Sigmoid colon (tissue), 7 donors: Measurements from ENCODE around the gene NRXN3. TPM values are rescaled to one million over a fixed set of nuclear protein-coding genes. Genes with fewer than 3 reads are reported as not detected.

ENCODE experiments used
- DNase-seq: peaks from one replicate; pipeline ENCODE4 v3.0.0-alpha.2; 2019
- H3K27ac ChIP-seq, 4 donors: fragments of 200-600 bp; sonication (generic); one replicate each; pipeline ENCODE4 v1.5.1; 2016 to 2019; ENCODE audit warnings: mild to moderate bottlenecking in 1 of 4
- H3K27me3 ChIP-seq, 3 donors: fragments of 200-600 bp; sonication (generic); one replicate each; pipeline ENCODE4 v1.5.1; 2019; ENCODE audit warnings: mild to moderate bottlenecking in 1 of 3
- H3K36me3 ChIP-seq, 4 donors: fragments of 200-600 bp; sonication (generic); one replicate each; pipeline ENCODE4 v1.5.1; 2016 to 2019
- H3K4me1 ChIP-seq, 4 donors: fragments of 200-600 bp; sonication (generic); one replicate each; pipeline ENCODE4 v1.5.1; 2017 to 2019
- H3K4me3 ChIP-seq, 4 donors: fragments of 200-600 bp; sonication (generic); one replicate each; pipeline ENCODE4 v1.5.1; 2017 to 2019; ENCODE audit warnings: mild to moderate bottlenecking in 2 of 4, moderate library complexity in 1 of 4
- H3K9me3 ChIP-seq, 4 donors: fragments of 200-600 bp in 3 of 4; sonication (generic) in 3 of 4; one replicate each; pipeline versions ENCODE4 v1.5.1 to v1.6.1; 2013 to 2019
- EP300 ChIP-seq, 4 donors: sonication (generic); formaldehyde crosslinking; IDR thresholded peaks; one replicate each; pipeline ENCODE4 v1.6.1; 2017; ENCODE audit warnings: antibody characterized with exemption in 4 of 4
- POLR2A ChIP-seq, 2 donors: fragments of 450-650 bp; IDR thresholded peaks; one replicate each; pipeline ENCODE4 v1.6.1; 2016; ENCODE audit warnings: antibody characterized with exemption in 2 of 2, mild to moderate bottlenecking in 2 of 2, moderate library complexity in 2 of 2
- POLR2AphosphoS5 ChIP-seq, 4 donors: sonication (generic); formaldehyde crosslinking; IDR thresholded peaks; one replicate each; pipeline ENCODE4 v1.6.1; 2017; ENCODE audit warnings: antibody characterized with exemption in 4 of 4
- WGBS, 2 donors: extraction: QIAGEN DNeasy Blood & Tissue Kit; methylation state at CpG; one replicate each; pipeline ENCODE4 v1.1.7; 2013; 5-methylcytosine and 5-hydroxymethylcytosine counted together
- intact Hi-C: fragments of 100-400 bp; cut with DNase I; formaldehyde crosslinking; loops from one replicate; pipeline ENCODE4 v1.15.1; 2023
- polyA plus RNA-seq, 3 donors: library from polyadenylated mRNA; stranded (reverse); fragments of 200-250 nt; gene quantifications; one replicate each; pipeline ENCODE4 v1.2.3, GENCODE V29; 2013
- total RNA-seq, 4 donors: library from RNA; depleted of rRNA; stranded (reverse); fragments of >200 nt; gene quantifications; one replicate each; pipeline ENCODE4 v1.1.0, GENCODE V29; 2016
- TF ChIP-seq, protein P1 (sequence below), 4 experiments: fragments of 450-650 bp in 3 of 4; fragments of 200-600 bp in 1 of 4; IDR thresholded peaks; one replicate each; pipeline ENCODE4 v1.5.1; 2016 to 2019; ENCODE audit warnings: antibody characterized with exemption in 4 of 4, mild to moderate bottlenecking in 3 of 4, moderate library complexity in 2 of 4
- donor health status: healthy with polysubstance abuse.
- donor health status: Bipolar disorder and iron deficiency.
- donor health status: healthy.

Gene NRXN3
- total and polyA plus RNA-seq, 7 donors = 0.23 to 46.3 (median 23.2) TPM

DNA sequence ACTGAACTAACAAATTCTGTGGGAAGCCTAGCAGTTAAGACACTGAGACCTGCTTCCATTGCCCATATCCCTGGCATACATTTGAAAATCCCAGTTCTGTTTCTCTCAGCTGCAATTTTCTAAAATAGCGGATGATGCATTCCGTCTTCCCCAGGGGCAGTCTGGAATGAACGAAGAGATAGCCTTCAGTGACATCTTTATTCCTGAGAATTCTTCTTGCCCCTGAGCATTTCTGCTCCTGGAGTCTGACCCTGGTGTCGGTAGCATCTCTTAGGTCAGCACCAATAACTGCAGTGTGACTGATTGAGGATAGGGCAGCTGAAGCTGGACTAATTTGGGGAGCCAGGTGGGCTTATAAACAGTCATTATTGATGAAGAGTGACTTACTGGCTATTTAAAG lies 1488.6 kb downstream of the NRXN3 start:
- peaks cover 0 to under 1% (median 0%) of the 10 kb centered on the region in 4 donors for H3K9me3 ChIP-seq
- H3K27me3 ChIP-seq = no peaks in the 10 kb centered on the region
- no peaks in the 10 kb centered on the region for H3K4me1 ChIP-seq
- no peak for DNase-seq
- TF ChIP-seq, protein P1, sequence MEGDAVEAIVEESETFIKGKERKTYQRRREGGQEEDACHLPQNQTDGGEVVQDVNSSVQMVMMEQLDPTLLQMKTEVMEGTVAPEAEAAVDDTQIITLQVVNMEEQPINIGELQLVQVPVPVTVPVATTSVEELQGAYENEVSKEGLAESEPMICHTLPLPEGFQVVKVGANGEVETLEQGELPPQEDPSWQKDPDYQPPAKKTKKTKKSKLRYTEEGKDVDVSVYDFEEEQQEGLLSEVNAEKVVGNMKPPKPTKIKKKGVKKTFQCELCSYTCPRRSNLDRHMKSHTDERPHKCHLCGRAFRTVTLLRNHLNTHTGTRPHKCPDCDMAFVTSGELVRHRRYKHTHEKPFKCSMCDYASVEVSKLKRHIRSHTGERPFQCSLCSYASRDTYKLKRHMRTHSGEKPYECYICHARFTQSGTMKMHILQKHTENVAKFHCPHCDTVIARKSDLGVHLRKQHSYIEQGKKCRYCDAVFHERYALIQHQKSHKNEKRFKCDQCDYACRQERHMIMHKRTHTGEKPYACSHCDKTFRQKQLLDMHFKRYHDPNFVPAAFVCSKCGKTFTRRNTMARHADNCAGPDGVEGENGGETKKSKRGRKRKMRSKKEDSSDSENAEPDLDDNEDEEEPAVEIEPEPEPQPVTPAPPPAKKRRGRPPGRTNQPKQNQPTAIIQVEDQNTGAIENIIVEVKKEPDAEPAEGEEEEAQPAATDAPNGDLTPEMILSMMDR (IDR thresholded peaks at IDR 0.05) = no peak
- TF ChIP-seq POLR2A (IDR thresholded peaks at IDR 0.05) (no peak), POLR2AphosphoS5 (IDR thresholded peaks at IDR 0.05) (no peak), EP300 (IDR thresholded peaks at IDR 0.05) (no peak)
- WGBS, 2 donors = 85 to 88% methylated on average over 4 of the region's 4 CpGs
- H3K36me3 ChIP-seq = peaks cover 0 to 2% (median 0%) of the 10 kb centered on the region in 4 donors
- intact Hi-C loops = no loop called here
- H3K27ac ChIP-seq = no peak overlapping the region
- H3K4me3 ChIP-seq = no peak overlapping the region

DNA sequence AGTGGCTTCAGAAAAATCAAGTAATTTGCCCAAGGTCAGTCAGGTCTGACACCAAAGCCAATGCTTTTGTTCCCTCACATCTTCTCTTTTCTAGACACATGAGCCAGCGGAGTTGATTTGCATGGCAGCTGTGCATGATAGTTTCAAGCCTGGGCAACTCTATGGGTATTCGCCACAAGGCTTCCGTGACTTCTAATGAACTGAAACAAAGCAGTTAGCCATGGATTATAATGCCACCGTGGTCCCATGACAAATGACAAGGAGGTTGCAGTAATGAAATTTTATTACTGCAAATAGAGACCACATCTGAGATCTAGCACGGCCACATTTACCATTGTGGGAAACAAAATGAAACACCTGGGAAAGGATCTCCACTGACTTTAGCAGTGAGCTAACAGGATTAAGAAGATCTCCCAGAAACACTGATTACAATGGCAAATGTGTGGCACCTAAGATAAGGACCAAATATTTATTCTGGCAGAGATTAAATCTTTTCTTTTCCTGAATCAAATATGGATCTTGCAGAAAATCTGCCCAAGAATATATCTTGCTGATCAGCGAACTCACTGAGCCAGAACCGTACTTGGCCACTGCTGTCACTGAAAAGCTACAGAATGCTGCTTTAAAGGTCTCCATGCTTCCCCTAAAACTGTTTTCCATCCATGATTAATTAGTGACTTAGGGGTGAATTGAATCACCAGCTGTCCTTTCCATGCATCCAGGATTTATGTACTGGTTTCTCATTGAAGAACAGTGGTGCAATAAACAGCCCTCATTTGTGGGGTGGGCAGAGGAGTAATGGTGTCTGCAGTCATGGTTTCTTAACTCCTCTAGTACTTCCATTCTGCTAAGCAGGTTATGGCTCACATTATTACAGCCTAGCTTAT lies 1490.1 kb downstream of the NRXN3 start:
- TF ChIP-seq, protein P1 (IDR thresholded peaks at IDR 0.05) = no peak
- TF ChIP-seq POLR2AphosphoS5 (IDR thresholded peaks at IDR 0.05) = no peak
- TF ChIP-seq POLR2A (IDR thresholded peaks at IDR 0.05) = no peak
- TF ChIP-seq EP300 (IDR thresholded peaks at IDR 0.05) = no peak
- Histone ChIP-seq H3K27ac (no peak overlapping the region), H3K9me3 (no peaks in the 10 kb centered on the region), H3K4me3 (no peak overlapping the region), H3K4me1 (no peaks in the 10 kb centered on the region), H3K36me3 (peaks cover 0 to 7% (median 1%) of the 10 kb centered on the region in 4 donors), H3K27me3 (no peaks in the 10 kb centered on the region)
- intact Hi-C loops = no loop called here
- no peak for DNase-seq
- WGBS, 2 donors = 80 to 82% methylated on average over 7 of the region's 7 CpGs

DNA sequence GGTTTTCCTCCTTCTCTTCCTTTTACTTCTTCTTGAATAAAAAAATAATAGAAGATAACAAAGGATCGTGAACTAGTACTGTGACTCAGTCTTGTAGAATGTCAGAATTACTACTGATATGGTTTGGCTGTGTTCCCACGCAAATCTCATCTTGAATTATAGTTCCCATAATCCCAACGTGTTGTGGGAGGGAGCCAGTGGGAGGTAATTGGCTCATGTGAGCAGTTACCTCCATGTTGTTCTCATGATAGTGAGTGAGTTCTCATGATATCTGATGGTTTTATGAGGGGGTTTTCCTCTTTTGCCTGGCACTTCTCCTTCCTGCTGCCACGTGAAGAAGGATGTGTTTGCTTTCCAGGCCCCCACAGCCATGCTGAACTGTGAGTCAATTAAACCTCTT lies 1491.6 kb downstream of the NRXN3 start:
- WGBS, 2 donors = 15 to 43% methylated on average over 4 of the region's 4 CpGs
- TF ChIP-seq POLR2AphosphoS5 (IDR thresholded peaks at IDR 0.05) = no peak
- TF ChIP-seq POLR2A (IDR thresholded peaks at IDR 0.05) = no peak
- TF ChIP-seq, protein P1 (IDR thresholded peaks at IDR 0.05) = no peak
- TF ChIP-seq EP300 (IDR thresholded peaks at IDR 0.05) = no peak
- H3K4me1 ChIP-seq = no peaks in the 10 kb centered on the region
- peaks cover 0 to 7% (median 1%) of the 10 kb centered on the region in 4 donors for H3K36me3 ChIP-seq
- H3K9me3 ChIP-seq = no peaks in the 10 kb centered on the region
- no peaks in the 10 kb centered on the region for H3K27me3 ChIP-seq
- no peak overlapping the region for H3K4me3 ChIP-seq
- no peak for DNase-seq
- intact Hi-C loops = no loop called here
- no peak overlapping the region for H3K27ac ChIP-seq

DNA sequence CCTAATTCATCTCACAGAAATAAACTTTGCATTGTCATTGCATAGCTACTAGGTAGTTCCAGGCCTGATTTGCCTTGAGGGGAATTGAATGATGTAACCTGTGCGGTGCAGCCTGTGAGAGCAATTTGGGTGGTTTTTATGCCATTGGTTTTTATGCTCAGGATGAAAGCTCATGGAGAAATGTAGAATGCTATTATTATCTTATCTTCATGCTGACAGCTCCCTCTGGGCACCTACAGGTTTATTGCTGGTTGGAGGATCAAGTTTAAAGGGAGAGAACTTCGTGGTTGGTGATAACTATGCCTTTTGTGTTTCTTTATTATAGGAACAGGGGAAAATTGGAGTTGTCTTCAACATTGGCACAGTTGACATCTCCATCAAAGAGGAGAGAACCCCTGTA lies 1493.3 kb downstream of the NRXN3 start:
- whole genome bisulfite sequencing, 2 donors = 68 to 72% methylated on average over 2 of the region's 2 CpGs
- Histone ChIP-seq H3K9me3 (no peaks in the 10 kb centered on the region), H3K27me3 (no peaks in the 10 kb centered on the region), H3K27ac (no peak overlapping the region), H3K36me3 (peaks cover 0 to 7% (median 1%) of the 10 kb centered on the region in 4 donors), H3K4me1 (peaks cover 0 to 2% (median 0%) of the 10 kb centered on the region in 4 donors), H3K4me3 (no peak overlapping the region)
- intact Hi-C loops = no loop called here
- TF ChIP-seq POLR2AphosphoS5 (IDR thresholded peaks at IDR 0.05) (no peak), EP300 (IDR thresholded peaks at IDR 0.05) (no peak), POLR2A (IDR thresholded peaks at IDR 0.05) (no peak)
- TF ChIP-seq, protein P1 (IDR thresholded peaks at IDR 0.05) = no peak
- no peak for DNase-seq
